VCaP (cell line): ENCODE measurements around the gene ATMIN.

ENCODE experiments used
- H3K27ac ChIP-seq: fragments of 450-650 bp; 2 replicates; pipeline ENCODE4 v1.5.1; 2017
- TF ChIP-seq, protein P1 (sequence below): fragments of 450-650 bp; conservative IDR thresholded peaks from 2 replicates; pipeline ENCODE4 v1.5.1; 2017; ENCODE audit warnings: mild to moderate bottlenecking, moderate library complexity

The ATMIN gene

DNA sequence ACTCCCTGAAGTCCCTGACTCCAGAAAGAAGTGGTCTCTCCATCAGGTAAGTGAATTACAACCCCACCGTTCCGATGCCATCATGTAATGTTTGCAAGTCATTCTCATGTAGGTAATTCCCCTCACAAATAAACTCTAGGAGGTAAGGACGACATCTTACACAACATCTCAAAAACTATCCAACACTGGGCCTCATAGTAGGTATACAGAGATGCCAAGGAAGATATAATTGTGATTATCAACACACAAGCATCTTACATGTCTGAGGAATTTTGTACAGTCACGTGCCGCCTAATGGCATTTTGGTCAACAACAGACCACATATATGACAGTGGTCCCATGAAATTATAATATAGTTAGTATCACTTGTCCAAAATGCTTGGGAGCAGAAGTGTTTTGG is 53.2 kb downstream of the ATMIN start:
- H3K27ac ChIP-seq, result no peak overlapping the region
- TF ChIP-seq, protein P1, sequence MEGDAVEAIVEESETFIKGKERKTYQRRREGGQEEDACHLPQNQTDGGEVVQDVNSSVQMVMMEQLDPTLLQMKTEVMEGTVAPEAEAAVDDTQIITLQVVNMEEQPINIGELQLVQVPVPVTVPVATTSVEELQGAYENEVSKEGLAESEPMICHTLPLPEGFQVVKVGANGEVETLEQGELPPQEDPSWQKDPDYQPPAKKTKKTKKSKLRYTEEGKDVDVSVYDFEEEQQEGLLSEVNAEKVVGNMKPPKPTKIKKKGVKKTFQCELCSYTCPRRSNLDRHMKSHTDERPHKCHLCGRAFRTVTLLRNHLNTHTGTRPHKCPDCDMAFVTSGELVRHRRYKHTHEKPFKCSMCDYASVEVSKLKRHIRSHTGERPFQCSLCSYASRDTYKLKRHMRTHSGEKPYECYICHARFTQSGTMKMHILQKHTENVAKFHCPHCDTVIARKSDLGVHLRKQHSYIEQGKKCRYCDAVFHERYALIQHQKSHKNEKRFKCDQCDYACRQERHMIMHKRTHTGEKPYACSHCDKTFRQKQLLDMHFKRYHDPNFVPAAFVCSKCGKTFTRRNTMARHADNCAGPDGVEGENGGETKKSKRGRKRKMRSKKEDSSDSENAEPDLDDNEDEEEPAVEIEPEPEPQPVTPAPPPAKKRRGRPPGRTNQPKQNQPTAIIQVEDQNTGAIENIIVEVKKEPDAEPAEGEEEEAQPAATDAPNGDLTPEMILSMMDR, result no peak

DNA sequence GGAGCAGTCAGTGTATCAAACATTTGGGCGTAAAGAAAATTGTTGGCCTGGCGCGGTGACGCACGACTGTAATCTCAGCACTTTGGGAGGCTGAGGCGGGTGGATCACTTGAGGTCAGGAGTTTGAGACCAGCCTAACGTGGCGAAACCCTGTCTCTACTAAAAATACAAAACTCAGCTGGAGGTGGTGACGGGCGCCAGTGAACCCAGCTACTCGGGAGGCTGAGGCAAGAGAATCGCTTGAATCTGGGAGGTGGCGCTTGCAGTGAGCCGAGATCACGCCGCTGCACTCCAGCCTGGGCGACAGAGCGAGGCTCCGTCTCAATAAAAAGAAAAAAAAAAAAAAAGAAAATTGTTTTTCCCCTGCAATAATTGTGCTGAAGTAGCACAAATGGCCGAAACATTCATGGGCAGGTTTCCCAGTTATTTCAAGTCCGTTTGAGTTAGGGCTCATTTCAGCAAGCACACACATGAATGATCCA is 59.2 kb downstream of the ATMIN start:
- TF ChIP-seq, protein P1, result no peak
- H3K27ac ChIP-seq, result peak overlapping the region; percentile 73; the same call in 1 of the 2 replicates

DNA sequence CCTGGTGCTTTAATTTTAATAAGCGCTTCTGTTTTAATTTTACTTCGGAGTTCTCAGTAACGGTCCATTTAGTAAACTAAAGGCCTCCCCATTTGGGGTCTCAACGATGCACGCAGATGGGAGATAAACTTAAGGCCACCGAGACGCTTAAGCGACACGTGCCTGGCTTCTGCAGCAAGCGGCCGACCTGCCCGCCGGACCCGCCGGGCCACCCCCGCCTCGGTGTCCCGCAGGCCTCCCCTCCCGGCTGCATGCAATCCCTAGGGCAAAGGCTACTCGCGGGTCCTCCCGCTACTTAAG is 60.0 kb downstream of the ATMIN start:
- TF ChIP-seq, protein P1, result no peak
- H3K27ac ChIP-seq, result peak overlapping the region; percentile 73

DNA sequence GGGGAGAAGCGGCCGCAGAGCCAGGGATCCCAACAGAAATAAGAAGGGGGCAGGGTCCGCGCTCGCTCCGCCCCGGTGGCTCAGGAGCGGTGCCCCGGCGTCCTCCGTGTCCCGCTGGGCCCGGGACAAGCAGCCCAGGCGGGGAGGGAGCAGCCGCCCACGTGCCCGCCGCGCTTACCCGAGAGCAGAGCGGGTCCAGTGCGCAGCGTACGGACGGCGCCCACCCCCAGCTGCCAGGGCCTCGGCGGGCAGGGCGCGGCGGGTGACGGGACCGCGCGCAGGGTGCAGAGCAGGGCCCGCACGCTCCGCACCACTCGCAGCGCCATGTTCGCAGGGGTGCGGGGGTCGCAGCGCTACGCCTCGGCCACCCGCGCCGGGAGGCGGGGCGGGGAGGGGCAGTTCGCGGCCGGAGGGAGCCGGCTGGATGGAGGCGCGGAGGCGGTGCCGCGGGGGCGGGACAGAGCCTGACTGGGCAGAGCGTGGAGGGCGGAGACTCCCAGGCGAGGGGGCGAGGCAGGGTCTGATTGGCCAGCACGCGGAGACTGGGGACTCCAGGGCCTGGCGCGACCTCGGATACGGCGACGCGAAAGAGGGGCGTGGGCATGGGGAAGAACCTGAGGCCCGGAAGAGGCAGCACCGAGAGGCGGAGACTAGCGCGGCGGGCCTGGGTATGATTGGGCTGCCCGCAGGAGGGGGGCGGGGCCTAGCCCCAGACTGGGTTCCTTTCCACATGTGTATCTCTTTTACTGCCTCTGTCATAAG is 60.5 kb downstream of the ATMIN start, which contains the start of gene GCSH:
Gene GCSH, minus strand, starts transcription at position 443 of the 762 bp plus-strand sequence. Its CDS starts 117 bp downstream, at position 326.
- H3K27ac ChIP-seq, result peak within 1 kb of the TSS; percentile 73
- TF ChIP-seq, protein P1, result no peak

DNA sequence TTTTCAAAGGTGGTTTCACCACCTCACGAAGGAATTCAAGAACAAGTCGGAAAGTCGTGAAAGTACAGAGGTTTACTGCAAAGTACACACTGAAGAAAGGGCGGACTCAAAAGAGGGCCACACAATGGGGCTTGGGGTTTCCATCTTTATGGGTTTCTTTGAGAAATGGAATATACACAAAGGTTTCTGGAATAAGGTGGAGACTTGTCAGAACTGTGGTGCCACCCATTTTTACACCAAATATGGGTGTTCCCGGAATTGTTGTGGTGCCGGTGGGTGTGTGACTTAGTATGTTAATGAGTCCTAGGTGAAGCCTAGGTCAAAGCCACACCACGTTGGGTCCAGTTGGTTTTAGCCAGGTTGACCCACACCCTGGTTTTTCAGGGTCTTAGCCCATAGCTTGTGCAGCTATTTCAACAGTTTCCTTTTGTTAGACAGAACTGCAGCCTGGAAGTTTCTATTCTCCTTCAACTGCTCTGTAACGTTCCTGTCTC is 61.1 kb downstream of the ATMIN start:
- peak overlapping the region; percentile 15; the same call in 1 of the 2 replicates for H3K27ac ChIP-seq
- TF ChIP-seq, protein P1, result no peak
